ENCODE measurements around the gene ARX. TPM values are rescaled to one million over a fixed set of nuclear protein-coding genes. Genes with fewer than 3 reads are reported as not detected.

Gene ARX
- not detected for total RNA-seq

DNA sequence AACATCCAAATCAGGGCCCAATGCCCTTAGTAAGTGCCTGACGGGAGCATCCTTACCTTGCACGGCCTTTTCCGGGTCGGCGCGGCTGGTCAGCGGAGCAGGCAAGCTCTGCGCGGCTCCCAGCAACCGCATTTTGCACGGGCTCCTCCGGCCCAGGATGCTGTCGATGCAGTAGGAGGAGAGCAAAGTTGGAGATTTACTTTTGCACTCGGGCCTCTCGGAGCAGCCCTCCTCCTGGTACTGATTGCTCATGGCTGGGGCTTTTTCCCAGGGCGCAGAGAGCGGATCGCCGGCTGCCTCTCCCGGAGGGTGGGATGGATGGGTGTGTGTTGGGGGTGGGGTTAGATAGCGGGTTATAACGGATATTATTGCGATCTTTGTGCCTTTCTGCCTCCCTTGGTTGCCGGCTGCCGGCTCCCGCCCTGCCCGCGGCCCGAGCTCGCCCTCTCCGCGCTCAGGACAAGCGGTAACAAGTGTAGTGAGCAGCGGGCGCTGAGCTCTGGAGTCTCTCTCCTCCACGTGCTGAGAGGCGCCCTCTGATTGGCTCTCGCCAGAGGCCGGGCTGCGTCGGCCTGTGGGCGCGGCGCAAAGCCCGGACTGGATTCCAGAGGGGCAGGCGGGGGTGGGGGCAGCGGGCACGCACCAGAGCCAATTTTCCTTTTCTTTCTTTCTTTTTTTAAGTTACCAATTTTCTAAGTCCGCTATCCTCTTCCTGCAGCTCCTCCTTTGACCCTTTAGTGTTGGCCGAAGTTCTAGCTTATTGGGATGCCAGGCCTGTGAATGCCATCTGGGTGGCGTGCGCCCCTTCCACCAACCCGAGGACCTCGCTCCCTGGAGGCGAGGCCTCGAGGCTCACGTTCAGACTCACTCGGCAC lies at the start of gene ARX:
TSS of gene ARX (minus strand) at position 480 of the 875 bp plus-strand sequence. CDS start at position 252, 228 bp downstream.
- H3K36me3 Mint-ChIP-seq (ENCODE audit: low read depth): peaks cover 6% of the 10 kb centered on the region
- peak within 1 kb of the TSS; percentile 33 for H3K4me3 Mint-ChIP-seq
- peak; percentile 35 for ATAC-seq (replicated peaks)
- H3K4me1 Mint-ChIP-seq: no peaks in the 10 kb centered on the region
- peaks cover 26% of the 10 kb centered on the region for H3K27me3 Mint-ChIP-seq
- no peaks in the 10 kb centered on the region for H3K9me3 Mint-ChIP-seq
- H3K27ac Mint-ChIP-seq: no peak within 1 kb of the TSS

DNA sequence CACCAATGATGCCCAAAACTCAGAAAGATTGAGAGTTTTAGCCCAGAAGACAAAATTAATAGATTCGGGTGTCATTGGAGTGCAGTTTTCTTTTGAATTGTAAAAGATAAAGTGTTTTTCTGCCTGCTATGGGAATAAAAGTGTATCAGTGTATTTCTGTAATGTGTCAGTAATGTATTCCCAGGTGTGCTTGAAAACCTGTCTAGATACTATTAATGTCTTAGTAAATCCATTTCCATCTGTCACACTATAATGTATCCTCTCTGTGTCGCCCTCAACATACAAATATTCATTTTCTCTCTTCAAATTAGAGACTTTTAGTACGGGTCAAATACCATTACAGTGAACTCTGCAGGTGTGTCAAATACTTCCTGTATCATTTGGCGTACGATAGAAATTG lies 43.5 kb upstream of the ARX start:
- no peaks in the 10 kb centered on the region for H3K9me3 Mint-ChIP-seq
- no peak overlapping the region for H3K4me3 Mint-ChIP-seq

DNA sequence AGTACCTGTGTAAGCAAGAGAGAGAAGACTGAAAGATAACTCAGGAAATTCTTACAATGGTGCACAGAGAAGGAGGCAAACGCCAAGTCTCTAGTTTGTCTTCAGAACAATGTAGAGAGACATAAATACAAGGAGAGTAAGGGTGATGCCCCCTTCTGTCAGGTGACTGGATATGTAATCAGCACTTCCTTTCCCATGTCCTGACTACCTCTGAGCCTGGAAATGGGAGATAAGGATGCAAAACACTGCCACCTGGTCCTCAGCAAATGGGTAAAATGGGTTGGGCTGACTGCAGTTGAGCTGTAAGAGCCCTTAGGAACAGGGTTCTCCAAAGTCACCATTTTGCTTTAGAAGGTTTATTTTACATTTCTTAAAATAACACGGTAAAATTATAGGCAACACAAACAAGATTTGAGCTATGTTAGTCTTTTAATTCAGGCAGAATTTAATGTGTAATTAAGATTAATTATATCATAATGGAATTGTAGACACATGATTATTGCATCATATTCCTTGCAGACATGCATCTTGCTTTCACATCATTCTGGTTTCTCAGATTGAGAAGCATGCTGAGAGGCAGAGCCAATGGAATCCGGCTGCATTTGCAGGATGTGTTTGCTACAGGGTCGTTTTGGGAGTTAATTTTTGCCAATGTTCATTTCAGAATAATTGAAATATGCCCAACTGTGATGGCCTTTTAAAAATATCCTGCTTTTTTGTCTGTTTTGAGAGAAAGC lies 37.2 kb upstream of the ARX start:
- no peak overlapping the region for H3K27ac Mint-ChIP-seq
- no peaks in the 10 kb centered on the region for H3K36me3 Mint-ChIP-seq (ENCODE audit: low read depth)
- H3K4me1 Mint-ChIP-seq: no peaks in the 10 kb centered on the region
- ATAC-seq (replicated peaks): no peak
- H3K4me3 Mint-ChIP-seq: no peak overlapping the region
- H3K27me3 Mint-ChIP-seq: no peaks in the 10 kb centered on the region
- H3K9me3 Mint-ChIP-seq: no peaks in the 10 kb centered on the region

More for the DNA sequence above, 43.5 kb upstream of the ARX start:
- Mint-ChIP-seq H3K4me1 (no peaks in the 10 kb centered on the region), H3K36me3 (ENCODE audit: low read depth) (no peaks in the 10 kb centered on the region), H3K27ac (no peak overlapping the region), H3K27me3 (no peaks in the 10 kb centered on the region)
- ATAC-seq (replicated peaks): no peak

DNA sequence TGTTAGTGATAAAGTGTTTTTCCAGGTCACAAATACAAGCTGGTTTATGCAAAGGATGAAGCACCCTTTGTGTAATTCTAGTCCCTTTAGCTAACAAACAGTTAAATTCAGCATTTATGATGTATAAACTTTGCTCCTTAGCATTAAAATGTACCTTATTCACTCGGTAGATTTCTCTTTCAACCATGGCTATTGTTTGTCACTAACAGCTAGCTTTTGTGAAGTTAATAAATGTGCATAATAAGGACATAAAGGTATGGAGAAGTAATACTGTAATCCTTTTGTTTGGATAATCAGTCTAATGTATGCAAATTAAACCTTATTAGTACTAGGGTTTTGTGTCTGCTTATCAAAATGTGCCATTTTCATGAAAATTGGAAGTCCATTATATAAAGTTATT lies 34.2 kb upstream of the ARX start:
- Mint-ChIP-seq H3K4me1 (no peaks in the 10 kb centered on the region), H3K4me3 (no peak overlapping the region), H3K9me3 (no peaks in the 10 kb centered on the region), H3K36me3 (ENCODE audit: low read depth) (no peaks in the 10 kb centered on the region), H3K27me3 (no peaks in the 10 kb centered on the region), H3K27ac (no peak overlapping the region)
- no peak for ATAC-seq (replicated peaks)

DNA sequence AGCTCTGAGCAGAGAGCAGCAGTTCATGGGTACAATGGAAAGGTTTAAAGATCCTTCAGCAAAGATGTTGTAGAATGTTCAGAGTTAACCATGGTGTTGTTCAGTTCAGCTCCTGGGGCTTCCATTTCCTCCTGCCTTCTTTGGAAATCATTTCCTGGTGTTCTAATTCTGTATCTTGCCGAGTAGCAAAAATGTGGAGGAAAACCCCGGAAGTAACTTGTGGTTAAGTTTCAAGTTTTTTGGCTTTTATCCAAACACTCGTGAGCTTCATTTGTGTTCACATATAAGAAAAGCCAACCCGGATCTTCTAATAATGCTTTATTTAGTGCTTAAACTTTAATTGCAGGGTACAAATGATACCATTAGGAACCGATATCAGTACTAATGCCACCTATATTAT lies 33.6 kb upstream of the ARX start:
- H3K27ac Mint-ChIP-seq: no peak overlapping the region
- H3K4me3 Mint-ChIP-seq: no peak overlapping the region
- H3K27me3 Mint-ChIP-seq: no peaks in the 10 kb centered on the region
- H3K4me1 Mint-ChIP-seq: no peaks in the 10 kb centered on the region
- no peaks in the 10 kb centered on the region for H3K9me3 Mint-ChIP-seq
- no peaks in the 10 kb centered on the region for H3K36me3 Mint-ChIP-seq (ENCODE audit: low read depth)
- ATAC-seq (replicated peaks): no peak

DNA sequence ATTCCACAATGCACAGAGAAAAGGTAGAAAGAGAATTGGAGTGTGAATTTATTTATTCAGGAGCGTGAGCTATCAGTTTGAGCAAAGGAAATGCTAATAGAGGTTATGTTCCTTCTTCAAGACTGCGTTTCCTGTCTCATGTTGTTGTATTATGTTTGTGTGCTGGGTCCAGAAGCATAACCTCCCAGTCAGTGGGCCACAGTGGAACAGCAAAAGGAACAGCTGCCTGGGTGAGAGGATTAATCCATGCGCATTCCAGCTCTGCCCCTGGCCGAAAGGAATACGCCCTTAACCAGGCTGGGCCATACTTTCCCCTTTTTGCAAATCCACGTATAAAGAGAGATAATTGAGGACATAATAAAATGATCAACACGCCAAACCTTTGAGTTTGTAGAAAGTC lies 32.4 kb upstream of the ARX start:
- Mint-ChIP-seq H3K4me3 (no peak overlapping the region), H3K27me3 (no peaks in the 10 kb centered on the region), H3K9me3 (no peaks in the 10 kb centered on the region), H3K27ac (no peak overlapping the region), H3K36me3 (ENCODE audit: low read depth) (no peaks in the 10 kb centered on the region), H3K4me1 (no peaks in the 10 kb centered on the region)
- no peak for ATAC-seq (replicated peaks)

DNA sequence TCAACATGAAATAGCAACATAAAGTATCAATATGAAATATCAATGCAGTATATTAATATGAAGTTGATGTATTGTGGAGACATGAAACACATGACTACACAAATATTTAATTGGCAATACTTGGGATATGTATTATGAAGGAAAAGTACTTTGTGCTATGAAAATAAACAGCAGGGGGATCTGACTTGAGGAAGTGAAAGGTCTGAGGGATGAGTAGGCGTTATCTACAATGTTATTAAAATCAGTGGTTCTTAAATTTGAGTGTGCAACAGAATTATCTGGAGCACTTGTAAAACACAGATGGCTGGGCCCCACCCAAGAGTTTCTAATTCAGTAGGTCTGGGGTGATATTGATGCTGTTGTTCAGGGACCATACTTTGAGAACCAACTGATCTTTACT lies 27.4 kb upstream of the ARX start:
- Mint-ChIP-seq H3K27ac (no peak overlapping the region), H3K27me3 (no peaks in the 10 kb centered on the region), H3K9me3 (no peaks in the 10 kb centered on the region), H3K4me1 (no peaks in the 10 kb centered on the region), H3K36me3 (ENCODE audit: low read depth) (no peaks in the 10 kb centered on the region), H3K4me3 (no peak overlapping the region)
- no peak for ATAC-seq (replicated peaks)

DNA sequence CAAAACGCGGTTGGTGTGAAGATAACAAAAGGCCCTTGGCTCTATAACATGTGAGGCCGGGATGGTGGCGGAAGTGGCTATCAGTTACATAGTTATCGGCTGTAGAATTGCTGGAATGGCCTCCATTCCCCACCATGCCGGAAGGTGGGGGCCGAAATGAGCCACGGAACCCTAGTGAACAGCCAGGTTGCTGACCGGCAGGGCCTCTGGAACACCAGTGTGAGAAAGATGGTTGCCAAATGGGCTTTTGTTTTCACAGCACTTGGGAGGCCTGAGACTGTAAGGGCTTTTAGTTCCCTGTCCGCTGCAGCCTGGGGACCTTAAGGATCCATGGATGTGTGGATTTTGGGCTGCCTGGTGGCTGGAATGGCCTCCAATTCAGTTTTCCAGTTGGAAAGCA lies 23.3 kb upstream of the ARX start:
- Mint-ChIP-seq H3K4me1 (no peaks in the 10 kb centered on the region), H3K36me3 (ENCODE audit: low read depth) (no peaks in the 10 kb centered on the region)

DNA sequence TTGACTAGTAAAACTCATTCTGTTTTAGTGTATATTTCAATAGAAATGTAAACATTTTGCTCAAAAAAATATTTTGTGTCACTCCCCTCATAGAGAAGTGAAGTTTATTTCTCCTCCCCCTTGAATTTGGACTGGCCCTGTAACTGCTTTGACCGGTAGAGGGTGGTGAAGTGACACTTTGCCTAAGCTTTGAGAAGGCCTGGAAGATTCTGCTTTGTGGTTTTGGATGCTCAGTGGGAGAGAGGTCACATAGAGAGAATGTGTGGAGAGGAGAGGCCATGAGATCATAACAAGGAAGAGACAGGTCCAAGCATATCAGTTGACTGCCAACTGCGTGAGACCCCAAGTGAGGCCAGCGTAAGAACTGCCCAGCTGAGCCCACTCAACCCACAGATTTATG lies 19.1 kb upstream of the ARX start:
- Mint-ChIP-seq H3K4me3 (no peak overlapping the region), H3K36me3 (ENCODE audit: low read depth) (no peaks in the 10 kb centered on the region), H3K9me3 (no peaks in the 10 kb centered on the region), H3K27ac (no peak overlapping the region), H3K4me1 (no peaks in the 10 kb centered on the region), H3K27me3 (peaks cover 3% of the 10 kb centered on the region)
- no peak for ATAC-seq (replicated peaks)

More for the DNA sequence above, 23.3 kb upstream of the ARX start:
- ATAC-seq (replicated peaks): no peak
- no peak overlapping the region for H3K4me3 Mint-ChIP-seq
- H3K27me3 Mint-ChIP-seq: peaks cover 3% of the 10 kb centered on the region
- H3K27ac Mint-ChIP-seq: no peak overlapping the region
- no peaks in the 10 kb centered on the region for H3K9me3 Mint-ChIP-seq

DNA sequence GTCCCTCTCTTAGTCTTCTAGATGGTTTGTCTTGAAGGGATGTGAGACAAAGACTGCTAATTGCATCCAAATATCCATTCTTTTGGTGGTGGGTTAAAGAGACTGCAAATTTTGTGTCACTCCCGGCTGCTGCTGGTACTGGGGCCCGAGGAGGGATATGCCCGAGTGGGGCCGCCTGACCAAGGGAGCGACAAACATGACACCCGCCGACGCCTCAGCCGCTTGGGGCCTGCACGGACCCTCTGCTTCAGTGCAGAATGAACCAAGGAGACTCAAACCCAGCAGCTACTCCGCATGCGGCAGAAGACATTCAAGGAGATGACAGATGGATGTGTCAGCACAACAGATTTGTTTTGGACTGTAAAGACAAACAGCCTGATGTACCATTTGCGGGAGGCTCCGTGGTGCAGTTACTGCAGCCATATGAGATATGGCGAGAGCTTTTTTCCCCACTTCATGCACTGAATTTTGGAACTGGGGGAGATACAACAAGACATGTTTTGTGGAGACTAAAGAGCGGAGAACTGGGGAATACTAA lies 13.6 kb upstream of the ARX start:
- peaks cover 15% of the 10 kb centered on the region for H3K27me3 Mint-ChIP-seq
- no peak overlapping the region for H3K4me3 Mint-ChIP-seq
- H3K36me3 Mint-ChIP-seq (ENCODE audit: low read depth): no peaks in the 10 kb centered on the region
- H3K4me1 Mint-ChIP-seq: no peaks in the 10 kb centered on the region
- no peak for ATAC-seq (replicated peaks)
- no peaks in the 10 kb centered on the region for H3K9me3 Mint-ChIP-seq
- no peak overlapping the region for H3K27ac Mint-ChIP-seq

DNA sequence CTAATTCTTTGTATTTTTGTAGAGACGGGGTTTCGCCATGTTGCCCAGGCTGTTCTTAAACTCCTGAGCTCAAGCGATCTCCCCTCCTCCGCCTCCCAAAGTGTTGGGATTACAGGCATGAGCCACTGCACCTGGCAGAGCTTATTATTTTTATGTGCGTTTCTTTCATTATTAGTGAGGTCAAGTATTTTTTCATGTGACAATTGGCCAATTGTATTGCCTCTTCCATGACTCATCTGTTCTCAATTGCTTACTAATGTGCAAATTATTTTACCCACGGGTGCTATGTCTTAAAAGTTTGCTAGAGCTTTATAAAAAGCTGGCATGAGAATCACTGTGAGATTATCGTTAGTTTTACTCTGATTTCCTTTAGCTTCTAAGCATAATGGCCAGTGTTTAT lies 13.0 kb upstream of the ARX start:
- Mint-ChIP-seq H3K4me3 (no peak overlapping the region), H3K4me1 (no peaks in the 10 kb centered on the region), H3K9me3 (no peaks in the 10 kb centered on the region), H3K27me3 (peaks cover 22% of the 10 kb centered on the region), H3K27ac (no peak overlapping the region), H3K36me3 (ENCODE audit: low read depth) (no peaks in the 10 kb centered on the region)
- no peak for ATAC-seq (replicated peaks)

DNA sequence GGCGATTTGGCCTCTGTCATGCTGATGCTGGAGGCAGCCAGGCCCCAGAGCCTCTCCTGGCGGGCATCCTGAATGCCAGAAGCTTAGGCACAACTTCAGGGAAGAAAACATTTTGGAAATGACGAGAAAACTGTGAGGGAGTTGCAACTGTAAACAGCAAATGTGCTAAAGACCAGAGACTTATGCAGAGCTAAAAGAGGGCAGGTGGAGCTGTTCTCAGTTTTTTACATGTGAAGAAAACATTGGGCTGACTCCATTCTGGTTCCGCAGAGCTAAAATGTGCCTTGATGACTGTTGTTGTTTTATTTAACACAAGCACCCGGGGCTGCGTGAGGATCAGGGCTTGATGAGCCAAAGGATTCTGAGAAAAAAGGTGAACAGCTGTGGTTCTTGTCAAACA lies 10.8 kb upstream of the ARX start:
- H3K27ac Mint-ChIP-seq: no peak overlapping the region
- H3K4me1 Mint-ChIP-seq: peaks cover 7% of the 10 kb centered on the region
- no peaks in the 10 kb centered on the region for H3K36me3 Mint-ChIP-seq (ENCODE audit: low read depth)
- peaks cover 34% of the 10 kb centered on the region for H3K27me3 Mint-ChIP-seq
- H3K4me3 Mint-ChIP-seq: no peak overlapping the region
- no peaks in the 10 kb centered on the region for H3K9me3 Mint-ChIP-seq
- no peak for ATAC-seq (replicated peaks)

DNA sequence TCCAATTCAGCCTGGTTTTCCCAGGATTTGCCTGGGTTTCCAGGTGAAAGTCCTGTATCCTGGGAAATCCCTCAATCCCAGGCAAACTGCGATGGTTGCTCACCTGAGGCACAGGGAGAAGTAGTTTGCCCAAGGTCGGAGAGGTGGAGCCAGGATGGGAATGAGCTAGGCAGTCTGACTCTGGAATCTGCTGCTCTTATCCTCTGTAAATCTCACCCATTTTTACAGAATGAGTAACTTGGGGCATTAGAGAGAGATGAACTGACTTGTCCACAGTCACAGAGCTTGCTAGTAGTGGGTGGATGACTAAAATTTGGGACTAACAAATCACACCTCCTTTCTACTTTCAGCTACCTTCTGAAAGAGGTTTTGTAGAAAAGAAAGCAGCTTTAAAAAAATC lies 9.8 kb upstream of the ARX start:
- Mint-ChIP-seq H3K36me3 (ENCODE audit: low read depth) (no peaks in the 10 kb centered on the region), H3K27me3 (peaks cover 36% of the 10 kb centered on the region), H3K4me1 (peaks cover 8% of the 10 kb centered on the region), H3K4me3 (no peak overlapping the region), H3K27ac (no peak overlapping the region), H3K9me3 (no peaks in the 10 kb centered on the region)
- no peak for ATAC-seq (replicated peaks)

DNA sequence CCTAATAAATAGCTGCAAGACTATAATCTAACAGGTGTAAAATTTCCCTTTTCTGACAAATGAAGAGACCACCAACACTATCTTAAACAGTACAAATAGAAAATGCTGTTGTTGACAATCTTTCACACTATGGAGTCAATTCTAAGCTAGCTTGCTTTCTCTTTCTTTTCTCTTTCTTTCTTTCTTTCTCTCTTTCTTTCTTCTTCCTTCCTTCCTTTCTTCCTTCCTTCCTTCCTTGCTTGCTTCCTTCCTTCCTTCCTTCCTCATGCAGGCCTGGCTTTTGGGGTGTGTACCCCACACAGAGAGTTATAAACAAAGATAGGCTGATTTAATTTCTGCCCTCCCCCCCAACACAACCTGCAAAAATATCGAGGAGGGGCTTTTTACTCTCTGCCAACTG lies 8.1 kb upstream of the ARX start:
- ATAC-seq (replicated peaks): no peak
- Mint-ChIP-seq H3K4me1 (peaks cover 8% of the 10 kb centered on the region), H3K27ac (no peak overlapping the region), H3K4me3 (no peak overlapping the region), H3K36me3 (ENCODE audit: low read depth) (no peaks in the 10 kb centered on the region), H3K27me3 (peaks cover 41% of the 10 kb centered on the region), H3K9me3 (no peaks in the 10 kb centered on the region)
